HG03280 (cell line): ENCODE results near the gene ARL4D.
"Not testable (repeated sequence)": the region's sequence is repeated elsewhere in the genome, so short reads cannot be mapped to it uniquely, and the experiment has no call there.

ENCODE experiments used
- ATAC-seq: cut with Tn5 transposase; IDR thresholded peaks from one replicate; pipeline ENCODE4 v1.9.1; 2021; ENCODE audit warnings: mild to moderate bottlenecking, moderate library complexity; ENCODE audit not compliant: unreplicated experiment

Gene ARL4D

DNA sequence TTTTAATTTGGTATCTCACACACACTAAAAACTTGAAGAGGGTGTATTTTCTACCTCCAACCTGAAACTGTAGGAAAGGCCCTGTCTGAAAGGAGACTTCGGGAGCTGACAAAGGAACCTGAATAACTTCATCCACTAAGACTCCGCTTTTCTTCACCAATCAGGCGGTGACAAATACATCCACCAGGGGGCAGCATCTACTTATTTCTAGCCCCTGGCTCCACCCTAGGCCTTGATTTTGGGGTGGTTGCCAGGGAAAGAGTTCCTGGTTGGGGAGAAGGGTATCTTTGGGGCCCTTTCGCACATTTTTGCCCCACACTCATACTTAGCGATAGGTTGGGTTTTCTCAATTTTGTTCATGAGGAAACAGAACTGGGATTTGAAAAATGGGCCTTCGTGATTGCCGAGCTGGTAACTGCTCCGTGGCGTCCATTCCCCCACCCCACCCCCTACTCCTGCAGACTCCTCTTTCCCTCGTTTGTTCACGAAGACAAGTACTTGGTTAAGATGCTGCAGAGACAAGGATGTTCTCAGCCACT is 4.8 kb upstream of the ARL4D start:
- ATAC-seq, result no peak

DNA sequence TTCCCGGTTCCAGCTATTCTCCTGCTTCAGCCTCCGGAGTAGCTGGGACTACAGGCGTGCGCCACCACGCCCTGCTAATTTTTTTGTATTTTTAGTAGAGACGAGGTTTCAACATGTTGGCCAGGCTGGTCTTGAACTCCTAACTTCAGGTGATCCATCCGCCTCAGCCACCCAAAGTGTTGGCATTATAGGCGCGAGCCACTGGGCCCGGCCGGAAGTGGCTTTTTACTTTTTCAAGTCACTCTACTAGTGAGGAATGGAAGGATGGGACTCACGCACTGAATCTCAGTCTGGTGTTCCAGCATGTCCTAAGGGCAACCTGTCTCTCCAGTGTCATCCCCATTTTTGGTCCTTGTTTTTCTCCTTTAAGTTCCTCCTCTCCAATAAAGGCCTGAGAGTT is 4.1 kb upstream of the ARL4D start:
- ATAC-seq, result not testable (repeated sequence)

DNA sequence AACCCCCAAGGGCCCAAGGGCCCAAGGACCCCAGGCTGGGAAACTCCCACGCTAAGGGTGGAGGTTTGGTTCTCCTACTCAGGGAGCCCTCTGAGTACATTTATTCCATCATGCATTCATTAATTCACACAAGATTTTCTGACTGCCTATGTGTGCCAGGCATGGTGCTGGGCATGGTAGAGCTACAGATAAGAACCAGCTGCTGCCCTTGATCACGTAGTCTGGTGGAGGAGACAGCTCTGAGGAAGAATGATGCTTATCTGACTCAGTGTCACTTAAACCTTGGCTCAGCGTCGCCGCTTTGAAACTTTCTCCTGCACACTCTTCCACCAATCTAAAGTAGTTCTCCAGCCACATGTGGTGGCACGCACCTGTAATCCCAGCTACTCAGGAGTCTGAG is 3.6 kb upstream of the ARL4D start:
- ATAC-seq, result no peak

DNA sequence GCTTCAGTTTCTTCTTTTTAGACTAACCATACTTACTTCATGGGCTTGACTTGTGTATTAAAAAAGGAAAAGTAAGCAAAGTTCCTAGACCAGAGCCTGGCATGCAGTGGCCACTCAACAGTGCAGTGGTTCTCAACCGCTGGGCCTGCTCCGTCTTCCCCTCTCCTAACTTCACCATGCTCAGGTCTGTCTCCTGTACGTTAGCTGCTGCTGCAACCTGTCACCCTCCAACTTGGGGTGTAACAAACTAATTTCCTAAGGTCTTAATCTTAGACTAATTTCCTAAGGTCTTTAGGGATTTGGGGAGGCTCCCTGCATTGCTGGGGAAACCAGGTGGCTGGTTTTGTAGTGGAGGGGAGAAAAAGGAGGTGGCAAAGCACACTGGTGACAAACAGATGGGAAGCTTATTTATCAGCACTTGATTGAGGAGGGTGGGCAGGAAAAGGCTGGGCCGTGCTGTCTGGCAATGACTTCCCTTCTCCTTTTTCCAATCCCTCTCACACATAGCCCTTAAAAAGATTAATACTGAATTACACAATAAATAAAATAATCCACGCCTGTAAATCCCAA is 2.2 kb upstream of the ARL4D start:
- ATAC-seq, result no peak

DNA sequence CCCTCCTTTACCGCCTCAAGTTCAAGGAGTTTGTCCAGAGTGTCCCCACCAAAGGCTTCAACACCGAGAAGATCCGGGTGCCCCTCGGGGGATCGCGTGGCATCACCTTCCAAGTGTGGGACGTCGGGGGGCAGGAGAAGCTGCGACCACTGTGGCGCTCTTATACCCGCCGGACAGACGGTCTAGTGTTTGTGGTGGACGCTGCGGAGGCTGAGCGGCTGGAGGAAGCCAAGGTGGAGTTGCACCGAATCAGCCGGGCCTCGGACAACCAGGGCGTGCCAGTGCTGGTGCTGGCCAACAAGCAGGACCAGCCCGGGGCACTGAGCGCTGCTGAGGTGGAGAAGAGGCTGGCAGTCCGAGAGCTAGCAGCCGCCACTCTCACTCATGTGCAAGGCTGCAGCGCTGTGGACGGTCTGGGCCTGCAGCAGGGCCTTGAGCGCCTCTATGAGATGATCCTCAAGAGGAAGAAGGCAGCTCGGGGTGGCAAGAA is 1.1 kb downstream of the ARL4D start:
- ATAC-seq, result no peak

DNA sequence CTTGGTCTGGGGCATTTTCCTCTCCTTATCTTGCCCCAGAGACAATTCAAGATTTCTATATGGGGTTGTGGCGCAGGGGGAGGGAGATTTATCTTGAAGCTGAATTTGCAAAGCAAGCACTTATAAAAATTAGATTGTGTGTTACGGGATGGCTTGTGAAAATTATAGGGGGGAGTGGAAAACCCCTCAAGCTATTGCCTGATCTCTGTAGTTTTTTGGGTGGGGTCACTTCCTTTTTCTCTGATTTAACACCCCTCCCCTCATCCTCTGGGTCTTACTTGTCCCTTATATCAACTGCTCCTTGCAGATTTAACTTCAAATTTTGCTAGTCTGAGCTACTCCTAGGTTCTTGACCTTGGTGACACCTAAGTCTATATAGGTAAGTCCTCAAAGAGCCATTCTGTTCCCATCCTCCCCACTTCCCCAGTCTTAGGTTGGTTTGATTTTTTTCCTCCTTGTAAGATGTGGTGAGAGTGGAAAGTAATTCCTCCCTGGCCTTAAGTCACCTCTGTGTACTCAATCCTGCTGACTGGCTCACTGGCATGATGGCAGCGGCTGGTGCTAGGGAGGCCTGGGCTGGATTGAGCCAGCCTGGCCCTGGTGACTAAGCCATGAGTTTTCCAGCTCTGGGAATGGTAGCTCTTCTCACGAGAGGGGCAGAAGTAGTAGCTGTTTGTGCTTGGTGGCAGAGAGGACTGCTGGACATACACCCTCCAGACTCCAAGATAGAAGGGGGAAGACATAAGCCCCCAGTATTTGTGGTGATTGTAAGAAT is 2.3 kb downstream of the ARL4D start:
- no peak for ATAC-seq

DNA sequence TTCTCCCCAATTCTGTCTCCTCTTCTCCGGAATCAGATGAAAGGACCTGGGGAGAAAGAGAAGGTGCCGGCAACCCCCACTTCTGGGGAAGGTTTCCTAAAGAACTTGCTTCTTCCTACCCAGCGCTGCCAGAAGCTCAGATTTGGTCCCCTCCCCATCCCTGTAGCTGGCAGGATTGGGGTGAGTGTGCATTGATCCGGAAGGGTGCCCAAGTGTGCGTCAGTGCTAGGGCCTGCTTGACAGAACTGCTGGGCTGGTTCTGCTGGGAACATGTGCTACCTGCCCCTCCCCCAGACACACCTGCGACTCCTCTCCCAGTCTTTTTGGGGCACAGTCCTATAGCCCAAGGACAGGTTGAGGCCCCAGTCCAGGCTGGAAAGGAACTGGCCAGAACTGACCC is 3.3 kb downstream of the ARL4D start:
- no peak for ATAC-seq

DNA sequence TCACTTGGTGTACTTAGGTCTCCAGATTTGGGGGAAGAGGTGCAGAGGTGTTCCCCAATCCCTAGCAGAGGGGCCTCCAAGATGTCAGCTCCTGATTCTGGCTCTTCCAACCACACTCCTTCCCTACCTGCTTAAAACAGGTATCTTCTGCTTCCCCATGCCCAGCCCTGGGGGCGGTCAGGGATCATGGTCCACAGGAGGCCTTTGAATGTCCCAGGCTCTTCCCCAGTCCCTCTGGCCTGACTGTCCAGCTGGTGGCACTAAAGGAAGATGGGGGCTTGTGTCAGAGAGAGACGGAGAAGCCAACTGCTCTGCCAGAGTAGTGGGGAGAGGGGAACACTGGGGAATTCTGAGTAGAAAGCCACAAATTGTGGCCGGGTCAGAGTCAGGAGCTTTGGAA is 3.8 kb downstream of the ARL4D start:
- ATAC-seq, result no peak

DNA sequence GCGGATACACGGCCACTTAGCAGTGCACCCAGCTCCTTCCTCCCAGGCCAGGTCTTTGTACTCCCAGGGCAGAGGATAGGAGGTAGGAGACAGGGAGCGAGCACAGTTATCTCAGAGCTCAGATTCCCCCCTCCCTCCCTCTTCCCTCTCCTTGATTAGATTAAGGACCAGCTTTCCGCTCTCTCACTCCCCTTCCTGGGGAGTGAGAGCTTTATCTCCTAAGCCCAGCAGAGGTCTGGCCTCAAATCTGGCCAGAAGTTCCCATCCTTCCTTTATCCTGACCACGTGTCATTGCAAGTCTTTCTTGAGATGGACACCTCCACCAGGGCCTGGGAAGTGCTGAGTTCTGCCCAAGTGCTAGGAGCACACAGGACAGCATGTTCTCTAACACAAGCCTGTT is 5.1 kb downstream of the ARL4D start:
- ATAC-seq, result no peak

DNA sequence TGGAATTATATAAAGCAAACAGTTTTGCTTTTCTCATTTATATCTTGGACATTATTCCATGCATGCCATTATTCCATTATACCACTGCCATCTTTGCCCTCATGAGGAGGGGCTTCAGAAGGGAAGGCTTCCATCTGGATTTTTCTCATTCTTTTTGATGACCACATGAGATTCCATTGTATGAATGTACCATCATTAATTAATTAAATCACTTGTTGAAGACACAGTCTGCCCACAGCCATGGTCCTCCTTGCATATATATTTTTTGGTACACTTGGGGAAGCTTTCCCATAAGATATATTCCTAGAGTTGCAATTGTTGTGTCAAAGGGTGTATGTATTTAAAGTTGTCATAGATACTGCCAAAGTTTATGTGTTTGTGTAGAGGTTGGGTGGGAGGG is 7.1 kb downstream of the ARL4D start:
- no peak for ATAC-seq

DNA sequence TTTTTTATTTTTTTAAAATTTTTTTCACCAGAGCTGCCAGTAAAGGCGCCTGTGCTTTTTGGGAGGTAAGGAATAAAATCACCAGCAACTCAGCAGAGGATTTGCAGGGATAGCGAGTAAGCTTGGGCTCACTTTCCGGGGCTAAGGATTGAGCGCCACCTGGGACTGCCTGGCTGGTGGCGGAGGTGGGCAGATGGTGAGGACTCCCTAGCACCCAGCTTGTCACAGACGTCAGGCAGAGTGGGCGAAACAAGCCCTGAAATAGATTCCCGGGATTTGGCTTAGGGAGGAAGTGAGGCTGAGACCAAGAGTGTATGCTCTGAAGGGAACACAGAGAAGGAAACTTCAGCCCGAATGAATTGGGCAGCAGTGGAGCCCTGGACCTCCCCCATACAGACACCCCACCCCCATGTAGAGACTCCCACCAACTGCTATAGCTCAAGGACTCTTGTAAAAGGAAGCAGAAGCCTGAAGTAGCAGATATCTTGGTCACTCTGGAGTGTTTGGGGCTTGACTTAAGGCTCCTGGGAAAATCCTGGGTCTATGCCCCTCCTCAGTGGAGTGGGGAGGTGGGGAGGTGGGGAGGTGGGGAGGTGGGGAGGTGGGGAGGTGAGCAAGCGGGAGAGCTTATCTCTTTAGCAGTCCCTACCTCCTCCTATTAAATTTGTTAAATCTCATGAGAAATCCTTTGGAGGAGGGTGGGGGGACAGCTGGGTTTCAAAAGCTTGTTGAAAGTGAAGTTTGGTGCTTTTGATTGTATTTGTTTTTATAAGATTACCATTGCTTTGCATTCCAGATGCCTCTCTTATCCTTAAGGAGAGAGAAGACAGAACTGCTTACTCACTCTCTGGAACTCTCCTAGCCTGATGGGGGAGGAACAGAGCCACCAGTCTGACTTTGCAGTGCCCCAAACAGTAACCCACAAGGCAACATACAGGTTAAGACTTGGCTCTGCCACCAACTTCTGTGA is 8.2 kb downstream of the ARL4D start:
- no peak for ATAC-seq

DNA sequence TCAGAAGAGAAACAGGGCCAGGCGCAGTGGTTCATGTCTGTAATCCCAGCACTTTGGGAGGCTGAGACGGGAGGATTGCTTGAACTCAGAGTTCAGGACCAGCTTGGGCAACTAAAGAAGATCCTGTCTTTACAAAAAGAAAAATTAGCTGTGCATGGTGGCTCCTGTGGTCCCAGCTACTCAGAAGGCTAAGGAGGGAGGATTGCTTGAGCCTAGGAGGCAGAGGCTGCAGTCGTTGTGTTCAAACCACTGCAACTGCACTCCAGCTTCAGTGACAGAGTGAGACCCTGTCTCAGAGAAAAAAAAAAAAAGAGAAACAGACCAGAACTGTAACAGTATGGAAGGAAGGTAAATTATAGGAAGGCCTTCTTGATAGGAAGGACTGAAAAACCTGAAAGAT is 10.3 kb downstream of the ARL4D start:
- ATAC-seq, result no peak

DNA sequence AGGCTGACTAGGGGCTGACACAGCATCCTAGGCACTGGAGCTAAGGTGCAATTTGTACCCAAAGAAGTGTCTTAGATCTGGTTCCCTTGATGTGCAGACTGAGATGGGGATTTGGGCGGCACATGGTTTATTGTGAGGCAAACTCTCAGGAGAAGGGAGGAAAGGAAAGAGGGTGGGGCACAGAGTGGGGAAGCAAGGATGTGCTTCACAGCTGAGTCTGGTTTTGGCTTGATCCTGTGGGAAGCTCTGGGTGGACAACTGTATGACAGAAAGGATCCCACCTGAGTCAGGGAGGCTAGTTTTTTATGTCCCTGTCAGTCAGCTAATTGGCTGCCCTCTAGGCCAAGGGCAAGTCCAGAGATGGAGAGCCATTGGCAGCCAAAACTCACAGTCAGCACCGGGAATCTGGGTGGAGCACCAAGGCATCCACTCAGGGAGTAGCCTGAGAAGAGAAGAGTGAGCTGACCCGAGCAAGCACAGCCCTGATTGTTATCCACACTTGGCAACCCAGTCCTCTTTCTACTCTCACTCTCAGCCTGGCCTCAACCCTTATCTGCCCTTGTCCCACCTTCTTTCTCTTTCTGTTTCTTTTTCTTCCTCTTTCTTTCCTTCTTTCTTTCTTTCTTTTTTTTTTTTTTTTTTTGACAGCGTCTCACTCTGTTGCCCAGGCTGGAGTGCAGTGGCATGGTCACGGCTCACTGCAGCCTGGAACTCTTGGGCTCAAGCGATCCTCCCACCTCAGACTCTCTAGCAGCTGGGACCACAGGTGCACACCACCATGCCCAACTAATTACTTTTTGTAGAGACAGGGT is 12.0 kb downstream of the ARL4D start:
- ATAC-seq, result no peak

DNA sequence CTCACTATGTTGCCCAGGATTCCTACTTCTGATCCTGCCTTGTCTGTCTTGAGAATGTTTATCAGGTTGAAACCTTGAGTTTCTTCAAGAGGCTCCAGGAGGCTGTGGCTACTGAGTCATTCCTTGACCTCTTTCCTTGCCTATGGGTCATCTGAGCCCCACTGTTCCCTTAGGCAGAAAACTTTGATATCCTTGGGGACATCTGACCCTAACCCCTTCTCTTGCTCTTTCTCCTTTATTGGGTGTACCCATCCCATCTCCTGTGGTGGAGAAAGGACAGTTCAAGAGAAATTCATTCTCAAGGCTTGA is 12.5 kb downstream of the ARL4D start:
- no peak for ATAC-seq

DNA sequence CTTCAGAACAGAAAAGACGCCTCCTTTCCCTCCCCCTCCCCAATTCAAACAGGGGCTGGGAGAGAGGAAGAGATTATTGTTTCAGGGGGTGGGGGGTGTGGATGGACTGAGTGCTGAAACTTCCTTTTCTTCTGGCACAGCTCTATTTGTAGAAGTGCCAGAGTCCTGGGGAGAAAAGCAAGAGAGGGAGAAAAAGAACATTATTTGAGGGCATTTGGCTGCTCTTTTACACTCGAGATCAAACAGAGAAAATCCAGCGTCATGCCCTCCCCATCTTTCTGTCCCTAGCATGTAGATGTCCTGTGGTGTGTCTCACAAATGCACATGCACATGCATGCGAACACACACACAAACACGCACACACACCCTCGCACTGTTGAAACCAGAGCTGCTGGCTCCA is 13.0 kb downstream of the ARL4D start:
- ATAC-seq, result no peak

DNA sequence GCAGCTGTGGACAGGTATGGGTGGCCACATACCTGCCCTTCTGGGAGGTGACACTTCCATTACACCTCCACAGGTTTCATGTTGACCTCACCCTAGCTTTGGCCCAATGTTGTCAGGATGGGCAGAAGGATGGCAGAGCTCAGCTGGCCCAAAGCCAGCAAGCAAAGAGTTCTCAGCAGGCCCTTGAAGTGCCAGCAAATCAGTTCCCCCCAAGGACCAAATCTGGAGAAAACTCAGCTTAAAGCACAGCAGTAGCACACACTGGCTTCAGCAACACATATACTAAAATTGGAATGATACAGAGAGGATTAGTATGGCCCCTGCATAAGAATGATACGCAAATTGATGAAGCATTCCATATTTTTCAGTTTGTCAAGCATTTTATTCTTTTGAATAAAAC is 13.4 kb downstream of the ARL4D start:
- ATAC-seq, result no peak

DNA sequence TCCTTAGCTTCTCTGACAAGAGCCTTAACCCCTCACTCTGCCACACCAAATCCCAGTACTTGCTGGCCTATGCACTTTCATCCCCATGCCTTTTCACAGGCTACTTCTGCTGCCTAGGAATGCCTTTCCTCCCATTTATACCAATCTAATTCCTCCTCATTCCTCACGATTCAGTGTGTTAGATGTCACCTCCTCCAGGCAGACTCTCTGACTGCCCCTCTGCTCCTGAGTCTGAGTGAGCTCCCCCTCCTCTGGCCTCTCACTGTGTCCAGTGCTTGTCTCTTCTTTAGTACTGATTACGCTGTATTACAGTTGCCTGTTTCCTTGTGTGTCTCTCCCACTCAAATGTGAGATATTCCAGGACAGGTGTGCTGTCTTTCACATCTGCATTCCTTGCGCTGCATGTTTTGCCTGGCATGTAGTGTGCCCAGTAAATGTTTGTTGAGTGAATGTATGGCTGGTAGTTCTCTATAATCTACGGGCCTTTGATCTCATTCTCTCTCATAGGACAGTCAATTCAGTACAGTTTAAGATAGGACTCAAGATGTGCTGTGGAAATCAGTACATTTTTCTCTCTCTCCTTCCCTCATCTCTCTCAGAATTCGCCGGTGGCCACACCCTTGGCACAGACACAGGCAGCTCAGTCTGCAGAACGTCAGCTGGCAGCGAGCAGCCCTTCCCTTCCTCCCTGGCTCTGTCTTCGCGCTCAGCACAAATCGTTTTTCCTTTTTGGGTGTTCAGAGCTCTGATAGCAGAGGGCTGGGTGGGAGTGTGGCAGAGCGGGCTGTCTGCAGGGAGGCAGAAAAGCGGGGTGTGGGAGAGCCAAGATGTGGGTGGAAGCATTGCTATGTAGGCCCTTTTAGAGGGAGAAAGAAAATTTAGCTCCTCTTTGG is 18.5 kb downstream of the ARL4D start:
- no peak for ATAC-seq

DNA sequence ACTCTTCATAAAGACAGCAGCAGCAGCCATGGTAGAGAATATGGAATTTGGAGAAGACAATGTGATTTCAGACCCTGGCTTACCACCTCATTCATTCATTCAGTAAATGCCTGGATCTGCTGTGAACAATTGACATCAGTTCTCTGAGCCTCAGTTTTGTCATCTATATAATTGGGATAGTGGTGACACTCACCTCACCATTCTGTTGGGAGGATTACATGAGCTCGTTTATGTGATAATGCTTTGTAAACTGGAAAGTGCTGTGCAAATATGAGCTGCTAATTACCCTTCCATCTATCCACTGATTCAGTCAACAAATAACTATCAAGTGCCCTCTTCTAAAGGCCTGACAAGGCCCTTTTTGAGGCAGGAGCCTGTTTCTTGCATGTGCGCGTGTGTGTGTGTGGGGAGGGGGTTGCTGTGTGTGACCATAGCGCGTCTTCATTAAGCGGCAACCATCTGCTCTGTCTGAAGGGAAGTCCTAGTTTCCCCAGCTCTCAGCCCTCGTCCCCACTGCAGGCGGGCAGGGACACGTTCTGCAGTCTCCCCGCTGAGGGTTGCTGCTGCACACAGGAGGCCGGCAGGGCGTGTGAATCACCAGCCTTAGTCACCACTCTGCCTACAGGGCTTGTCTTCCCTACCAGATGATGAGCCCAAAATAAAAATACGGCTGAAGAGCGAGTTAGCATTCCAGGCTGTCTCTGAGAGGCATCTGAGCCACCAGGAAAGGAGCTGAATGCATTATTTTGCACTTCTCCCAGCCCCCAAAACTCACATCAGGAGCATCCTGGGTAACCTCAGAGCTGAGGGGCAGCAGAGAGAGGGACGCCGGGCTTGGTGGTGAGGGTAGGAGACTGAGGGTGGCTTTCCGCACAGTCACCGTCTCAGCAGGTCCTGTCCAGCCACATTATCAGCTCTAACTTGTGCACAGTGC is 19.9 kb downstream of the ARL4D start:
- ATAC-seq, result no peak
